Astrocyte (in vitro differentiated cells and primary cell): ENCODE results near the gene ACKR2.

Source experiments
- EZH2 ChIP-seq: IDR thresholded peaks from 2 replicates; pipeline ENCODE4 v1.6.1; 2012; ENCODE audit warnings: mild to moderate bottlenecking, low read length, inconsistent platforms; ENCODE audit not compliant: insufficient read depth
- TF ChIP-seq, protein P1 (sequence below): IDR thresholded peaks from 2 replicates; pipeline ENCODE4 v1.5.1; 2011; ENCODE audit warnings: low read depth, mild to moderate bottlenecking, inconsistent platforms, low read length, moderate library complexity; ENCODE audit not compliant: insufficient read depth

- TF ChIP-seq, protein P1, sequence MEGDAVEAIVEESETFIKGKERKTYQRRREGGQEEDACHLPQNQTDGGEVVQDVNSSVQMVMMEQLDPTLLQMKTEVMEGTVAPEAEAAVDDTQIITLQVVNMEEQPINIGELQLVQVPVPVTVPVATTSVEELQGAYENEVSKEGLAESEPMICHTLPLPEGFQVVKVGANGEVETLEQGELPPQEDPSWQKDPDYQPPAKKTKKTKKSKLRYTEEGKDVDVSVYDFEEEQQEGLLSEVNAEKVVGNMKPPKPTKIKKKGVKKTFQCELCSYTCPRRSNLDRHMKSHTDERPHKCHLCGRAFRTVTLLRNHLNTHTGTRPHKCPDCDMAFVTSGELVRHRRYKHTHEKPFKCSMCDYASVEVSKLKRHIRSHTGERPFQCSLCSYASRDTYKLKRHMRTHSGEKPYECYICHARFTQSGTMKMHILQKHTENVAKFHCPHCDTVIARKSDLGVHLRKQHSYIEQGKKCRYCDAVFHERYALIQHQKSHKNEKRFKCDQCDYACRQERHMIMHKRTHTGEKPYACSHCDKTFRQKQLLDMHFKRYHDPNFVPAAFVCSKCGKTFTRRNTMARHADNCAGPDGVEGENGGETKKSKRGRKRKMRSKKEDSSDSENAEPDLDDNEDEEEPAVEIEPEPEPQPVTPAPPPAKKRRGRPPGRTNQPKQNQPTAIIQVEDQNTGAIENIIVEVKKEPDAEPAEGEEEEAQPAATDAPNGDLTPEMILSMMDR, result no peak
- no peak for TF ChIP-seq EZH2
Measured at GRCh38 chr3:42902257-42902656, 93.0 kb downstream of the ACKR2 start.
